ENCODE data around the gene ABCD3. TPM values are rescaled to one million over a fixed set of nuclear protein-coding genes. Genes with fewer than 3 reads are reported as not detected.

The ABCD3 gene
- total and polyA plus RNA-seq, 2 of the 8 experiments (the other 6 are each of a cell fraction or from before 2014, with no cell fraction given) = 6.6 to 29.4 TPM

DNA sequence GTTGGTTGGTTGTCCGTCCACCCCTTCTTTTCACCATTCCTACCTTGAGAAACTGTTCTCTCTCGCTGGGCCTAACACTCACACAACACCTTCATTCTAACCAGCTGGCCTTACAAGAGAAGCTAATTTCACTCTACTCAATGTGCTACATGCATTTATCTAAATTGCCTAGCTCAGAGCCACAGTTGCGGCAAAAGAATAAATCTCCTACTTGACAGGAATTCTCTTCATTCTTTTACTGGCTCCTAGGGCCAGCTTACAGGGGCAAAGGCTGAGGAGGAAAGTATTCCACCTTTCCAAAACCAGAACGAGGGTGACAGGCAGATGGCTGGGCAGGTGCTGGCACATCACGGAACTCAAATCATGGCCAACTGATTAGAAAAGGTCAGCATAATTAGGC lies 116.9 kb downstream of the ABCD3 start:
- Histone ChIP-seq H3K23me2 (ENCODE audit: low read depth, low read length) (no peaks in the 10 kb centered on the region), H2BK15ac (ENCODE audit: low read length) (no peak overlapping the region), H3K9me3 (ENCODE audit: insufficient read depth in 2 of 2, low read depth in 1 of 2, low read length in 1 of 2) (no peaks in the 10 kb centered on the region), H2AK5ac (ENCODE audit: low read depth, low read length) (no peak overlapping the region), H3K4ac (replicated peaks; ENCODE audit: insufficient read length, low read depth, low read length) (no peak overlapping the region), H4K5ac (ENCODE audit: insufficient read length, low read depth, low read length) (no peak overlapping the region), H2BK12ac (ENCODE audit: low read depth, low read length) (no peak overlapping the region), H4K20me1 (replicated peaks in 1 of 2; ENCODE audit: control insufficient read depth in 1 of 2, insufficient read depth in 2 of 2, low read length in 2 of 2) (peaks cover 0 to 9% of the 10 kb centered on the region in 2 experiments), H3K9ac (replicated peaks in 1 of 4; ENCODE audit: extremely low read depth in 1 of 4, low read depth in 3 of 4, low read length in 3 of 4) (no peak overlapping the region), H3K18ac (ENCODE audit: extremely low read depth, low read length) (no peak overlapping the region), H3K4me2 (ENCODE audit: insufficient read depth in 1 of 2, low read depth in 2 of 2, low read length in 2 of 2) (no peak overlapping the region), H3K56ac (replicated peaks; ENCODE audit: insufficient read length, low read depth, low read length) (no peak overlapping the region), H4K91ac (replicated peaks; ENCODE audit: insufficient read length, low read length) (no peak overlapping the region), H3K23ac (ENCODE audit: insufficient read length) (no peak overlapping the region), H2BK120ac (replicated peaks; ENCODE audit: low read depth, low read length) (no peak overlapping the region), H4K8ac (ENCODE audit: extremely low read depth, insufficient read depth, low read length) (no peak overlapping the region), H3K27ac (ENCODE audit: low read depth, low read length) (no peak overlapping the region), H3K79me2 (ENCODE audit: control insufficient read depth in 1 of 2, insufficient read depth in 2 of 2, low read length in 2 of 2) (peaks cover 0 to 3% of the 10 kb centered on the region in 2 experiments; a peak in 1 of 4 replicates), H2BK5ac (ENCODE audit: low read depth, low read length) (no peak overlapping the region), H2AFZ (ENCODE audit: low read length) (no peak overlapping the region), H3K4me3 (ENCODE audit: extremely low read depth in 1 of 4, insufficient read depth in 2 of 4, low read depth in 3 of 4, low read length in 4 of 4) (no peak overlapping the region), H3K4me1 (replicated peaks in 1 of 4; ENCODE audit: control insufficient read depth in 3 of 4, insufficient read depth in 4 of 4, low read length in 3 of 4) (0 out of 7 replicates have a peak, but pooled peaks cover 0 to 3% (median 0%) of the 10 kb centered on the region in 4 experiments), H3K36me3 (ENCODE audit: control insufficient read depth in 2 of 4, insufficient read depth in 4 of 4, low read length in 3 of 4) (peaks cover 2 to 29% (median 14%) of the 10 kb centered on the region in 4 experiments; a peak in 6 of 8 replicates), H3K27me3 (replicated peaks in 1 of 4; ENCODE audit: control insufficient read depth in 3 of 4, extremely low read depth in 1 of 4, insufficient read depth in 3 of 4, low read length in 3 of 4) (no peaks in the 10 kb centered on the region; a peak in 1 of 7 replicates), H3K79me1 (ENCODE audit: low read depth, low read length) (no peaks in the 10 kb centered on the region; the same call in 1 of the 2 replicates), H3K14ac (ENCODE audit: insufficient read length) (no peak overlapping the region), H2BK20ac (ENCODE audit: low read length) (no peak overlapping the region)
- FAIRE-seq = no peak
- POLR2A ChIA-PET (ENCODE audit: partially characterized antibody) = no interaction called here
- TF ChIP-seq TAF1 (IDR thresholded peaks at IDR 0.05; ENCODE audit: low read depth, low read length) (no peak), BACH1 (IDR thresholded peaks at IDR 0.05; ENCODE audit: low read length) (no peak)
- CTCF ChIA-PET (ENCODE audit: partially characterized antibody) = interaction anchor here (1.0 to 1.5 kb wide), 4 partner anchors 13 to 272 kb away, joined by 3 read pairs; no protein-coding TSS in a partner anchor
- WGBS, 2 experiments (ENCODE audit: extremely low coverage in 1 of 2, insufficient coverage in 1 of 2, insufficient read length in 1 of 2, insufficient replicate concordance in 2 of 2, low coverage in 1 of 2, low lambda C conversion rate in 2 of 2, missing lambda C conversion rate in 1 of 2) = 91% methylated on average over 5 of the region's 5 CpGs; no CpG with 5 or more reads in 1 of the 2 experiments
- no peak for DNase-seq (ENCODE audit: low read depth in 1 of 2, low spot score in 2 of 2)
